GM12878 (cell line): ENCODE results near the gene TBXA2R. TPM values are rescaled to one million over a fixed set of nuclear protein-coding genes. Genes with fewer than 3 reads are reported as not detected.

Source experiments
- ATAC-seq: fragments of 200-7000 bp; cut with Tn5 transposase; 3 replicates; pipeline ENCODE4 v1.9.1; 2020; ENCODE audit warnings: mild to moderate bottlenecking, moderate library complexity
- BruUV-seq: library from RNA; stranded (reverse); fragments of 400-500 nt; replicated peaks from 2 replicates; lab custom pipeline; 2021; lab: Mats Ljungman, UMichigan
- CTCF ChIA-PET: fragments of 300-600 bp; sonication (Branson Sonifier 250); formaldehyde crosslinking; extraction: SDS; loops from one replicate; lab custom pipeline; 2021; ENCODE audit warnings: inconsistent platforms; lab: Yijun Ruan, JAX
- POLR2A ChIA-PET: fragments of 350-600 bp; formaldehyde crosslinking; extraction: SDS; loops from one replicate; lab custom pipeline; 2021; ENCODE audit warnings: inconsistent platforms; lab: Charles Lee
- RAD21 ChIA-PET: fragments of 300-600 bp; sonication (Branson Sonifier 250); formaldehyde crosslinking; loops from one replicate; lab custom pipeline; 2023; ENCODE audit warnings: antibody characterized with exemption; ENCODE audit not compliant: unreplicated experiment; lab: Charles Lee
- SMC1A ChIA-PET: fragments of 300-600 bp; sonication (Branson Sonifier 250); formaldehyde crosslinking; loops from one replicate; lab custom pipeline; 2023; ENCODE audit not compliant: unreplicated experiment, uncharacterized antibody; lab: Charles Lee
- DNase-seq: peaks from one replicate; pipeline ENCODE4 v3.0.0-alpha.2; 2011; ENCODE audit warnings: low read depth, low spot score
- FAIRE-seq: peaks from 3 replicates; lab custom pipeline; 2011; peaks lifted over from hg19 to GRCh38; lab: Jason Lieb, UNC
- H2AFZ ChIP-seq: 2 replicates; pipeline ENCODE4 v1.6.0; 2011; ENCODE audit warnings: low read depth, low read length, control low read depth; ENCODE audit not compliant: control insufficient read depth
- H3K27ac ChIP-seq: 2 replicates; pipeline ENCODE4 v1.5.1; 2011; ENCODE audit warnings: control low read depth; ENCODE audit not compliant: control insufficient read depth, insufficient read depth
- H3K27me3 ChIP-seq, 2 experiments: replicated peaks in 1 of 2; 2 replicates each; pipeline versions ENCODE4 v1.6.0 to v1.6.1; 2011; ENCODE audit warnings: low read length in 1 of 2; ENCODE audit not compliant: control insufficient read depth in 2 of 2, insufficient read depth in 2 of 2
- H3K36me3 ChIP-seq, 2 experiments: 2 replicates each; pipeline ENCODE4 v1.5.1; 2011; ENCODE audit warnings: low read length in 1 of 2; ENCODE audit not compliant: control insufficient read depth in 2 of 2, insufficient read depth in 2 of 2
- H3K4me1 ChIP-seq: 2 replicates; pipeline ENCODE4 v1.6.1; 2011; ENCODE audit warnings: mild to moderate bottlenecking, low read length, moderate library complexity, mixed read lengths; ENCODE audit not compliant: control insufficient read depth, insufficient read depth
- H3K4me2 ChIP-seq: 2 replicates; pipeline ENCODE4 v1.6.0; 2011; ENCODE audit warnings: control low read depth; ENCODE audit not compliant: control insufficient read depth, insufficient read depth
- H3K4me3 ChIP-seq: fragments of 200-600 bp; sonication (generic); 2 replicates; pipeline ENCODE4 v1.5.1; 2016
- H3K79me2 ChIP-seq: 2 replicates; pipeline ENCODE4 v1.6.0; 2011; ENCODE audit warnings: low read length; ENCODE audit not compliant: control insufficient read depth, insufficient read depth
- H3K9ac ChIP-seq: 2 replicates; pipeline ENCODE4 v1.8.0; 2011; ENCODE audit warnings: low read length, control low read depth, mixed read lengths; ENCODE audit not compliant: control insufficient read depth, insufficient read depth
- H3K9me3 ChIP-seq: replicated peaks from 3 replicates; pipeline ENCODE4 v1.5.1; 2011; ENCODE audit warnings: mild to moderate bottlenecking, low read length; ENCODE audit not compliant: control insufficient read depth, insufficient read depth
- H4K20me1 ChIP-seq: 2 replicates; pipeline ENCODE4 v1.6.0; 2011; ENCODE audit not compliant: control insufficient read depth, insufficient read depth
- BACH1 ChIP-seq: fragments of 450-650 bp; IDR thresholded peaks from 2 replicates; pipeline ENCODE4 v1.6.1; 2017; ENCODE audit warnings: mild to moderate bottlenecking, borderline replicate concordance
- DPF2 ChIP-seq: fragments of 450-650 bp; IDR thresholded peaks from 2 replicates; pipeline ENCODE4 v1.6.1; 2017; ENCODE audit warnings: mild to moderate bottlenecking
- FOXK2 ChIP-seq: fragments of 450-650 bp; IDR thresholded peaks from 2 replicates; pipeline ENCODE4 v1.6.1; 2017; ENCODE audit warnings: mild to moderate bottlenecking, moderate library complexity
- NFYA ChIP-seq: IDR thresholded peaks from 2 replicates; pipeline ENCODE4 v1.6.1; 2011; ENCODE audit warnings: low read depth, mild to moderate bottlenecking, low read length, improper control_type of control experiment, borderline replicate concordance
- NR2C1 ChIP-seq: fragments of 450-650 bp; IDR thresholded peaks from 2 replicates; pipeline ENCODE4 v1.6.1; 2017; ENCODE audit warnings: antibody characterized with exemption, mild to moderate bottlenecking, moderate library complexity
- RB1 ChIP-seq: fragments of 450-650 bp; formaldehyde crosslinking; IDR thresholded peaks from 2 replicates; pipeline ENCODE4 v1.6.1; 2017; ENCODE audit warnings: mild to moderate bottlenecking, borderline replicate concordance
- RELB ChIP-seq: fragments of 450-650 bp; IDR thresholded peaks from 2 replicates; pipeline ENCODE4 v1.6.1; 2017; ENCODE audit warnings: low read depth, mild to moderate bottlenecking, moderate library complexity
- SRF ChIP-seq, 2 experiments: IDR thresholded peaks; 2 replicates each; pipeline ENCODE4 v1.6.1; 2011; ENCODE audit warnings: low read depth in 2 of 2, low read length in 2 of 2, mild to moderate bottlenecking in 1 of 2, moderate library complexity in 1 of 2
- STAT3 ChIP-seq: IDR thresholded peaks from 2 replicates; pipeline ENCODE4 v1.6.1; 2011; ENCODE audit warnings: low read depth, low read length, improper control_type of control experiment
- SUPT20H ChIP-seq: IDR thresholded peaks from 2 replicates; pipeline ENCODE4 v1.6.1; 2011; ENCODE audit warnings: low read depth, mild to moderate bottlenecking, low read length, moderate library complexity, borderline replicate concordance; ENCODE audit not compliant: control insufficient read depth
- ZBED1 ChIP-seq: IDR thresholded peaks from 2 replicates; pipeline ENCODE4 v1.6.1; 2016; ENCODE audit warnings: borderline replicate concordance
- ZNF592 ChIP-seq: fragments of 450-650 bp; IDR thresholded peaks from 2 replicates; pipeline ENCODE4 v1.6.1; 2017; ENCODE audit warnings: mild to moderate bottlenecking, moderate library complexity
- WGBS: methylation state at CpG from one replicate; pipeline ENCODE4 v1.1.6; 2016; ENCODE audit warnings: low lambda C conversion rate; ENCODE audit not compliant: insufficient replicate concordance, insufficient coverage; ENCODE audit errors: missing lambda C conversion rate; 5-methylcytosine and 5-hydroxymethylcytosine counted together
- in situ Hi-C: fragments of 300-500 bp; cut with MboI; formaldehyde crosslinking; loops from 9 replicates; pipeline ENCODE4 v1.14.3; 2018; ENCODE audit warnings: mixed read lengths
- intact Hi-C: fragments of 100-400 bp; cut with micrococcal nuclease; formaldehyde crosslinking; loops from one replicate; pipeline ENCODE4 v1.14.2; 2022; ENCODE audit not compliant: unreplicated experiment
- polyA plus RNA-seq, 11 experiments: library from polyadenylated mRNA; depleted of rRNA in 4 of 11; unstranded in 6 of 11; stranded (reverse) in 5 of 11; fragments of >200 nt; fragmentation: Nextera tagmentation in 4 of 11; fragmentation: Illumina TruSeq in 1 of 11; extraction: Ambion mirVana in 4 of 11; extraction: Trizol in 1 of 11; gene quantifications; 1 replicate in 1 of 11; 2 replicates in 10 of 11; pipeline versions ENCODE4 v1.2.1 to v1.2.3, GENCODE V29; 2011 to 2016; ENCODE audit warnings: inconsistent platforms in 2 of 11, missing spikeins in 2 of 11, low read depth in 1 of 11
- total RNA-seq, 4 experiments: library from RNA; depleted of rRNA in 3 of 4; stranded (reverse); fragments of >200 nt in 3 of 4; fragmentation: Illumina TruSeq in 1 of 4; extraction: Trizol in 1 of 4; gene quantifications; 2 replicates each; pipeline versions ENCODE4 v1.2.1 to v1.2.3, GENCODE V29; 2013 to 2021
- TF ChIP-seq, protein P1 (sequence below): fragments of 450-650 bp; IDR thresholded peaks from 2 replicates; pipeline ENCODE4 v1.6.1; 2018; ENCODE audit warnings: borderline replicate concordance, mild to moderate bottlenecking; ENCODE audit not compliant: partially characterized antibody

Gene TBXA2R
- total and polyA plus RNA-seq, 10 of the 15 experiments (the other 5 are each of a cell fraction or from before 2014, with no cell fraction given) = 0.03 TPM; not detected in 8

DNA sequence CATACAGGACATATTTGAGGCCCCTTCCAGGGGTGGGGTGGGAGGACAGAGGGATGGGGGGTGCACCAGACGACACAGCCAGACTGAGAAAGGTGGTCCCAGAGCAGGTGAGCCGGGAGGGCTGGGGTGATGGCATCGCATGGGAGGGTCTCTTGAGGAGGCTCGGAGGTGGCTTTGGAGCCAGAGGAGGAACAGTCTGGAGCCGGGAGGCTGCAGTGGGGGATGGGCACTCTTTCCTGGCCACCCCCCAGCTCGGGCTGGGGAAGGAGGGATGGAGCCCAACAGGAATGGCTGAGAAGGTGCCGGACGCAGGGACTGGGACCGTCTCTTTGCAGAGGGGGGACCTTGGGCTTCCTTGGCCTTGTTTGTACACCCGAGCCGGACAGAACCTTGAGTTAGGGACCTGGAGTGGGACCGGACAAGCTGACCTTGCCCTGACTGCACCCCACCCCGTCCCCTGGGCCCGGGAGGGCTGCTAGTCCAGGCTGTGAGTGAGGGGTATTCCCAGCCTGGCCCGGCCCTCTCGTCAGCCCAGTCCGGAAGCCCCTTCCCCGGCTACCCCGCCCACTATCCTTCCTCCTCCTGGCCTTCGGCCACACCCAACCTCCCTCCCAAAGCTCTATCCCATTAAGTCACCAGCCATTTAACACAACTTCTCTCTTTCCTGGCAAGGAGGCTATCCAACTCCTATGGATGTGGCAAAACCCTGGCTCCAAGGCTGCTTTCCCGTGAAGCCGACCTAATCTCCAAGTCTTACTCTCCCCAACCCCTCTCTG is 816 bp upstream of the TBXA2R start (continued):
- TF ChIP-seq FOXK2 = no peak
- TF ChIP-seq BACH1 = no peak

DNA sequence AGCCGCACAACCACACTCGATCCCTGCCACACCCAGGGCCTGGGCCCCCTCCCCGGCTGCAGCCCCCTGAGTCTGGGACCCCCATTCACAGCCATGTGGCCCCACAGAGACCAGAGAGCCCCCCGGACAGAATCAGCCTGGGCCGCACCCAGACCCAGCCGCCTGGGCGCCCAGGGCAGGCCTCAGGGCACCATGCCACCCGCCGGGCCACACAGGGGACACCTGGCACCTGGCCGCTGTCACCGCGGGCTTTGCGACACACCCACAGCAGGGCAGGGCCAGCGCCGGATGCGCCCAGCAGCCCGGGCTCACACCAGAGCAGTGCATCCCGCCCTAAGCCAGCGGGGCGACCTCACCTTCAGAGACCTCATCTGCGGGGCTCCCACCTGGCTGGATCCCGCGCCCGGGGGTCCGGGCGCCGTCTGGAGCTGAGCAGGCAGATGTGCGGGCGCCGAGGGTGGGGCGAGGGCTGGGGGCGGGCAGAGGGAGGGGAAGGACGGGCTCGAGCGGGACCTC is 443 bp downstream of the TBXA2R start:
- SMC1A ChIA-PET = no interaction called here
- ATAC-seq (peak; percentile 57), FAIRE-seq (no peak), DNase-seq (no peak)
- WGBS = 8% methylated on average over 27 of the region's 35 CpGs
- CTCF ChIA-PET = no interaction called here
- RAD21 ChIA-PET = no interaction called here
- no peaks in the 10 kb centered on the region for H3K9me3 ChIP-seq
- H3K4me2 ChIP-seq = peak overlapping the region; percentile 38; the same call in 1 of the 2 replicates
- no peaks in the 10 kb centered on the region for H3K27me3 ChIP-seq
- no peaks in the 10 kb centered on the region for H3K79me2 ChIP-seq
- in situ Hi-C loops (no loop called here), intact Hi-C loops (loop anchor here (5.0 kb wide), 1 partner anchor 34 kb away; the partner anchor contains the start of gene HMG20B)
- peaks cover 12% of the 10 kb centered on the region for H3K4me1 ChIP-seq
- 0 out of 2 replicates have a peak overlapping the region, but pooled peaks have one; percentile 17 for H2AFZ ChIP-seq
- POLR2A ChIA-PET = no interaction called here
- H4K20me1 ChIP-seq = no peaks in the 10 kb centered on the region
- no TSS peak for BruUV-seq
- H3K9ac ChIP-seq = no peak overlapping the region
- peaks cover 0 to 4% of the 10 kb centered on the region in 2 experiments; a peak in 2 of 4 replicates for H3K36me3 ChIP-seq
- H3K4me3 ChIP-seq = no peak overlapping the region
- H3K27ac ChIP-seq = no peak overlapping the region
- TF ChIP-seq STAT3 (no peak), NFYA (no peak), FOXK2 (no peak), ZNF592 (no peak), SUPT20H (no peak), NR2C1 (no peak), DPF2 (no peak), ZBED1 (no peak), RB1 (no peak), RELB (no peak), SRF (IDR thresholded peaks at IDR 0.05; ENCODE audit: low read depth in 2 of 2, low read length in 2 of 2) (no peak)
- TF ChIP-seq, protein P1, sequence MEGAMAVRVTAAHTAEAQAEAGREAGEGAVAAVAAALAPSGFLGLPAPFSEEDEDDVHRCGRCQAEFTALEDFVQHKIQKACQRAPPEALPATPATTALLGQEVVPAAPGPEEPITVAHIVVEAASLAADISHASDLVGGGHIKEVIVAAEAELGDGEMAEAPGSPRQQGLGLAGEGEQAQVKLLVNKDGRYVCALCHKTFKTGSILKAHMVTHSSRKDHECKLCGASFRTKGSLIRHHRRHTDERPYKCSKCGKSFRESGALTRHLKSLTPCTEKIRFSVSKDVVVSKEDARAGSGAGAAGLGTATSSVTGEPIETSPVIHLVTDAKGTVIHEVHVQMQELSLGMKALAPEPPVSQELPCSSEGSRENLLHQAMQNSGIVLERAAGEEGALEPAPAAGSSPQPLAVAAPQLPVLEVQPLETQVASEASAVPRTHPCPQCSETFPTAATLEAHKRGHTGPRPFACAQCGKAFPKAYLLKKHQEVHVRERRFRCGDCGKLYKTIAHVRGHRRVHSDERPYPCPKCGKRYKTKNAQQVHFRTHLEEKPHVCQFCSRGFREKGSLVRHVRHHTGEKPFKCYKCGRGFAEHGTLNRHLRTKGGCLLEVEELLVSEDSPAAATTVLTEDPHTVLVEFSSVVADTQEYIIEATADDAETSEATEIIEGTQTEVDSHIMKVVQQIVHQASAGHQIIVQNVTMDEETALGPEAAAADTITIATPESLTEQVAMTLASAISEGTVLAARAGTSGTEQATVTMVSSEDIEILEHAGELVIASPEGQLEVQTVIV = no peak
